ENCODE data around the gene CCDC73. TPM values are rescaled to one million over a fixed set of nuclear protein-coding genes. Genes with fewer than 3 reads are reported as not detected.
"Not testable (repeated sequence)": the region's sequence is repeated elsewhere in the genome, so short reads cannot be mapped to it uniquely, and the experiment has no call there.

CCDC73 gene
- total and polyA plus RNA-seq, 4 donors, result 0.02 to 0.50 (median 0.33) TPM

GRCh38 chr11:32774081-32774480 is 20.4 kb downstream of the CCDC73 start:
- peaks cover 0 to 9% (median 3%) of the 10 kb centered on the region in 4 donors for H3K4me1 ChIP-seq (ENCODE audit: control insufficient read depth in 4 of 4, insufficient read depth in 4 of 4, low read length in 3 of 4)
- 71% methylated on average over 2 of the region's 2 CpGs for WGBS
- H3K4me3 ChIP-seq (ENCODE audit: low read depth in 1 of 3, low read length in 3 of 3), result no peak overlapping the region
- H3K9me3 ChIP-seq (ENCODE audit: control insufficient read depth in 4 of 4, low read length in 3 of 4), result no peaks in the 10 kb centered on the region
- no peak for DNase-seq (ENCODE audit: low spot score)
- no peaks in the 10 kb centered on the region for H3K36me3 ChIP-seq (ENCODE audit: control insufficient read depth in 4 of 4, insufficient read depth in 3 of 4, low read depth in 1 of 4, low read length in 3 of 4)
- H3K9ac ChIP-seq (ENCODE audit: low read depth in 1 of 2, low read length in 2 of 2), result no peak overlapping the region
- H3K27ac ChIP-seq (ENCODE audit: low read depth in 1 of 2, low read length in 2 of 2), result no peak overlapping the region
- TF ChIP-seq JUND (IDR thresholded peaks at IDR 0.05), result no peak
- TF ChIP-seq HNF4G (IDR thresholded peaks at IDR 0.05), result no peak
- no peak for TF ChIP-seq RXRA (IDR thresholded peaks at IDR 0.05)
- TF ChIP-seq, protein P1, sequence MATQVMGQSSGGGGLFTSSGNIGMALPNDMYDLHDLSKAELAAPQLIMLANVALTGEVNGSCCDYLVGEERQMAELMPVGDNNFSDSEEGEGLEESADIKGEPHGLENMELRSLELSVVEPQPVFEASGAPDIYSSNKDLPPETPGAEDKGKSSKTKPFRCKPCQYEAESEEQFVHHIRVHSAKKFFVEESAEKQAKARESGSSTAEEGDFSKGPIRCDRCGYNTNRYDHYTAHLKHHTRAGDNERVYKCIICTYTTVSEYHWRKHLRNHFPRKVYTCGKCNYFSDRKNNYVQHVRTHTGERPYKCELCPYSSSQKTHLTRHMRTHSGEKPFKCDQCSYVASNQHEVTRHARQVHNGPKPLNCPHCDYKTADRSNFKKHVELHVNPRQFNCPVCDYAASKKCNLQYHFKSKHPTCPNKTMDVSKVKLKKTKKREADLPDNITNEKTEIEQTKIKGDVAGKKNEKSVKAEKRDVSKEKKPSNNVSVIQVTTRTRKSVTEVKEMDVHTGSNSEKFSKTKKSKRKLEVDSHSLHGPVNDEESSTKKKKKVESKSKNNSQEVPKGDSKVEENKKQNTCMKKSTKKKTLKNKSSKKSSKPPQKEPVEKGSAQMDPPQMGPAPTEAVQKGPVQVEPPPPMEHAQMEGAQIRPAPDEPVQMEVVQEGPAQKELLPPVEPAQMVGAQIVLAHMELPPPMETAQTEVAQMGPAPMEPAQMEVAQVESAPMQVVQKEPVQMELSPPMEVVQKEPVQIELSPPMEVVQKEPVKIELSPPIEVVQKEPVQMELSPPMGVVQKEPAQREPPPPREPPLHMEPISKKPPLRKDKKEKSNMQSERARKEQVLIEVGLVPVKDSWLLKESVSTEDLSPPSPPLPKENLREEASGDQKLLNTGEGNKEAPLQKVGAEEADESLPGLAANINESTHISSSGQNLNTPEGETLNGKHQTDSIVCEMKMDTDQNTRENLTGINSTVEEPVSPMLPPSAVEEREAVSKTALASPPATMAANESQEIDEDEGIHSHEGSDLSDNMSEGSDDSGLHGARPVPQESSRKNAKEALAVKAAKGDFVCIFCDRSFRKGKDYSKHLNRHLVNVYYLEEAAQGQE (IDR thresholded peaks at IDR 0.05), result no peak
- no peak for TF ChIP-seq FOXA1 (IDR thresholded peaks at IDR 0.05)
- no peak for TF ChIP-seq MAX (IDR thresholded peaks at IDR 0.05)
- H3K27me3 ChIP-seq (ENCODE audit: control insufficient read depth in 4 of 4, insufficient read depth in 4 of 4, low read length in 3 of 4), result no peaks in the 10 kb centered on the region

DNA sequence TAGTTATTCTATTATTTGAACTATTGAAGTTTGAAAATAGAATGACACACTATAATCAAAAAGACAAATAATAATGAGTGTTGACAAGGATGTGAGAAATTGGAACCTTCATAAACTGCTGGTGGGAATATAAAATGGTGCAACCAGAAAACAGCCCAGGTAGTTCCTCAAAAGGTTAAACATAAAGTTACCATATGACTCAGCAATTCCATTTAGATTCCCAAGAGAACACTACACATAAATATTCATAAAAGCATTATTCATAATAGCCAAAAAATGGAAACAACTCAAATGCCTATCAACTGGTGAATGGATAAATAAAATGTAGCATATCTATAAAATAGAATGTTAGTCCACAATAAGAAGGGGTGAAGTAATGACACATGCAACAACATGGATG is 21.7 kb downstream of the CCDC73 start:
- no peak overlapping the region for H3K4me3 ChIP-seq (ENCODE audit: low read depth in 1 of 3, low read length in 3 of 3)
- no peaks in the 10 kb centered on the region for H3K9me3 ChIP-seq (ENCODE audit: control insufficient read depth in 4 of 4, low read length in 3 of 4)
- peaks cover 0 to 9% (median 3%) of the 10 kb centered on the region in 4 donors for H3K4me1 ChIP-seq (ENCODE audit: control insufficient read depth in 4 of 4, insufficient read depth in 4 of 4, low read length in 3 of 4)
- H3K27me3 ChIP-seq (ENCODE audit: control insufficient read depth in 4 of 4, insufficient read depth in 4 of 4, low read length in 3 of 4), result no peaks in the 10 kb centered on the region
- TF ChIP-seq GABPA (IDR thresholded peaks at IDR 0.05 in 1 of 2, conservative IDR thresholded peaks at IDR 0.05 in 1 of 2), result no peak
- TF ChIP-seq EGR1 (IDR thresholded peaks at IDR 0.05; ENCODE audit: low read depth in 2 of 2), result no peak
- no peak for TF ChIP-seq FOXA2 (IDR thresholded peaks at IDR 0.05)
- no peak for TF ChIP-seq JUND (IDR thresholded peaks at IDR 0.05)
- no peak for TF ChIP-seq HNF4G (IDR thresholded peaks at IDR 0.05)
- no peak for TF ChIP-seq NR2F2 (IDR thresholded peaks at IDR 0.05)
- TF ChIP-seq, protein P1 (IDR thresholded peaks at IDR 0.05), result no peak
- no peak for TF ChIP-seq TAF1 (conservative IDR thresholded peaks at IDR 0.05)
- TF ChIP-seq MAX (IDR thresholded peaks at IDR 0.05), result no peak
- TF ChIP-seq ZBTB33 (IDR thresholded peaks at IDR 0.05), result no peak
- TF ChIP-seq RXRA (IDR thresholded peaks at IDR 0.05), result no peak
- TF ChIP-seq CTCF (IDR thresholded peaks at IDR 0.05; ENCODE audit: low read depth, low read length, missing input control), result no peak
- no peak for TF ChIP-seq FOXA1 (IDR thresholded peaks at IDR 0.05)
- no peak for TF ChIP-seq RAD21 (IDR thresholded peaks at IDR 0.05)
- no peak for TF ChIP-seq HNF4A (conservative IDR thresholded peaks at IDR 0.05)
- no peak for DNase-seq (ENCODE audit: low spot score)
- no peak overlapping the region for H3K9ac ChIP-seq (ENCODE audit: low read depth in 1 of 2, low read length in 2 of 2)
- H3K36me3 ChIP-seq (ENCODE audit: control insufficient read depth in 4 of 4, insufficient read depth in 3 of 4, low read depth in 1 of 4, low read length in 3 of 4), result no peaks in the 10 kb centered on the region
- H3K27ac ChIP-seq (ENCODE audit: low read depth in 1 of 2, low read length in 2 of 2), result no peak overlapping the region

DNA sequence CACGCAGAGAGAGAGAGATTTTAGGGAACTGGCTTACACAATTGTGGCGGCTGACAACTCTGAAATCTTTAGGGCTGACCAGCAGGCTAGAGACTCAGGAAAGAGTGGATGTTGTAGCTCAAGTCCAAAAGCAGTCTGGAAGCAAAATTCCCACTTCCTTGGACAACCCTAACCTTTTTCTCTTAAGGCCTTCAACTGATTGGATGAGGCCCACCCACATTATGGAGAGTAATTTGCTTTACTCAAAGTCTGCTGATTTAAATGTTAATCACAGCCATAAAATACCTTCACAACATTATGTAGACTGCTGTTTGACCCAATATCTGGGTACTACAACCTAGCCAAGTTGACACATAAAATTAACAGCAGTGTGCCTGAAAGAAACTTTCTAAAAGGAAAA is 32.7 kb downstream of the CCDC73 start:
- WGBS, result 91% methylated on average over 2 of the region's 2 CpGs
- DNase-seq (ENCODE audit: low spot score); H3K9ac ChIP-seq (ENCODE audit: low read depth in 1 of 2, low read length in 2 of 2); H3K4me1 ChIP-seq (ENCODE audit: control insufficient read depth in 4 of 4, insufficient read depth in 4 of 4, low read length in 3 of 4); H3K27ac ChIP-seq (ENCODE audit: low read depth in 1 of 2, low read length in 2 of 2); H3K27me3 ChIP-seq (ENCODE audit: control insufficient read depth in 4 of 4, insufficient read depth in 4 of 4, low read length in 3 of 4); H3K9me3 ChIP-seq (ENCODE audit: control insufficient read depth in 4 of 4, low read length in 3 of 4); H3K4me3 ChIP-seq (ENCODE audit: low read depth in 1 of 3, low read length in 3 of 3); H3K36me3 ChIP-seq (ENCODE audit: control insufficient read depth in 4 of 4, insufficient read depth in 3 of 4, low read depth in 1 of 4, low read length in 3 of 4): not testable (repeated sequence)
